ENCODE measurements around the gene EBPL. TPM values are rescaled to one million over a fixed set of nuclear protein-coding genes. Genes with fewer than 3 reads are reported as not detected.

Gene EBPL
- total RNA-seq, 1 donor from 2014 or later, result 31.3 TPM

- H3K27me3 ChIP-seq (ENCODE audit: control insufficient read depth in 3 of 3, insufficient read depth in 3 of 3, low read length in 3 of 3), result no peaks in the 10 kb centered on the region
- no peaks in the 10 kb centered on the region for H3K9me3 ChIP-seq (ENCODE audit: control insufficient read depth in 3 of 3, low read length in 3 of 3)
- peaks cover 0 to 1% (median 0%) of the 10 kb centered on the region in 3 donors for H3K36me3 ChIP-seq (ENCODE audit: control insufficient read depth in 3 of 3, insufficient read depth in 3 of 3, low read length in 3 of 3)
- peak overlapping the region in 1 of 3 donors; percentile 34 for H3K9ac ChIP-seq (ENCODE audit: low read depth in 1 of 3, low read length in 3 of 3)
- peaks cover 57 to 59% (median 58%) of the 10 kb centered on the region in 3 donors for H3K4me1 ChIP-seq (ENCODE audit: control insufficient read depth in 3 of 3, insufficient read depth in 3 of 3, low read length in 3 of 3)
- no peak overlapping the region for H3K4me3 ChIP-seq (ENCODE audit: low read length in 3 of 3)
- peak overlapping the region; percentile 87 for H3K27ac ChIP-seq (ENCODE audit: low read depth, low read length)
These were observed 37.8 kb downstream of the EBPL start for GRCh38 chr13:49653478-49653877.

GRCh38 chr13:49652355-49653305, 38.7 kb downstream of the EBPL start:
- H3K9me3 ChIP-seq (ENCODE audit: control insufficient read depth in 3 of 3, low read length in 3 of 3), result no peaks in the 10 kb centered on the region
- H3K27me3 ChIP-seq (ENCODE audit: control insufficient read depth in 3 of 3, insufficient read depth in 3 of 3, low read length in 3 of 3), result no peaks in the 10 kb centered on the region
- peak overlapping the region; percentile 79 to 85 (median 81) for H3K9ac ChIP-seq (ENCODE audit: low read depth in 1 of 3, low read length in 3 of 3)
- H3K36me3 ChIP-seq (ENCODE audit: control insufficient read depth in 3 of 3, insufficient read depth in 3 of 3, low read length in 3 of 3), result no peaks in the 10 kb centered on the region
- H3K4me1 ChIP-seq (ENCODE audit: control insufficient read depth in 3 of 3, insufficient read depth in 3 of 3, low read length in 3 of 3), result peaks cover 53 to 59% (median 58%) of the 10 kb centered on the region in 3 donors
- peak overlapping the region; percentile 99 for H3K27ac ChIP-seq (ENCODE audit: low read depth, low read length)
- H3K4me3 ChIP-seq (ENCODE audit: low read length in 3 of 3), result peak overlapping the region; percentile 50 to 63 (median 60)

- Histone ChIP-seq H3K9me3 (ENCODE audit: control insufficient read depth in 3 of 3, low read length in 3 of 3) (no peaks in the 10 kb centered on the region), H3K9ac (ENCODE audit: low read depth in 1 of 3, low read length in 3 of 3) (peak overlapping the region; percentile 79 to 85 (median 81)), H3K27me3 (ENCODE audit: control insufficient read depth in 3 of 3, insufficient read depth in 3 of 3, low read length in 3 of 3) (no peaks in the 10 kb centered on the region), H3K27ac (ENCODE audit: low read depth, low read length) (peak overlapping the region; percentile 99), H3K4me3 (ENCODE audit: low read length in 3 of 3) (peak overlapping the region; percentile 50 to 63 (median 60)), H3K36me3 (ENCODE audit: control insufficient read depth in 3 of 3, insufficient read depth in 3 of 3, low read length in 3 of 3) (no peaks in the 10 kb centered on the region), H3K4me1 (ENCODE audit: control insufficient read depth in 3 of 3, insufficient read depth in 3 of 3, low read length in 3 of 3) (peaks cover 49 to 51% (median 50%) of the 10 kb centered on the region in 3 donors)
These were observed 39.5 kb downstream of the EBPL start for GRCh38 chr13:49651570-49652354.

GRCh38 chr13:49649963-49650312, 41.3 kb downstream of the EBPL start:
- Histone ChIP-seq H3K36me3 (ENCODE audit: control insufficient read depth in 3 of 3, insufficient read depth in 3 of 3, low read length in 3 of 3) (no peaks in the 10 kb centered on the region), H3K4me3 (ENCODE audit: low read length in 3 of 3) (no peak overlapping the region), H3K9me3 (ENCODE audit: control insufficient read depth in 3 of 3, low read length in 3 of 3) (no peaks in the 10 kb centered on the region), H3K9ac (ENCODE audit: low read depth in 1 of 3, low read length in 3 of 3) (peak overlapping the region; percentile 4 to 85 (median 63)), H3K4me1 (ENCODE audit: control insufficient read depth in 3 of 3, insufficient read depth in 3 of 3, low read length in 3 of 3) (peaks cover 40 to 48% (median 43%) of the 10 kb centered on the region in 3 donors), H3K27me3 (ENCODE audit: control insufficient read depth in 3 of 3, insufficient read depth in 3 of 3, low read length in 3 of 3) (no peaks in the 10 kb centered on the region), H3K27ac (ENCODE audit: low read depth, low read length) (peak overlapping the region; percentile 99)

GRCh38 chr13:49649244-49649962, 41.9 kb downstream of the EBPL start:
- Histone ChIP-seq H3K27ac (ENCODE audit: low read depth, low read length) (peak overlapping the region; percentile 99), H3K4me3 (ENCODE audit: low read length in 3 of 3) (no peak overlapping the region)

GRCh38 chr13:49646688-49647087, 44.6 kb downstream of the EBPL start:
- no peak overlapping the region for H3K9ac ChIP-seq (ENCODE audit: low read depth in 1 of 3, low read length in 3 of 3)
- H3K9me3 ChIP-seq (ENCODE audit: control insufficient read depth in 3 of 3, low read length in 3 of 3), result no peaks in the 10 kb centered on the region
- no peak overlapping the region for H3K4me3 ChIP-seq (ENCODE audit: low read length in 3 of 3)
- H3K4me1 ChIP-seq (ENCODE audit: control insufficient read depth in 3 of 3, insufficient read depth in 3 of 3, low read length in 3 of 3), result peaks cover 20 to 25% (median 22%) of the 10 kb centered on the region in 3 donors
- H3K36me3 ChIP-seq (ENCODE audit: control insufficient read depth in 3 of 3, insufficient read depth in 3 of 3, low read length in 3 of 3), result no peaks in the 10 kb centered on the region
- no peaks in the 10 kb centered on the region for H3K27me3 ChIP-seq (ENCODE audit: control insufficient read depth in 3 of 3, insufficient read depth in 3 of 3, low read length in 3 of 3)
- no peak overlapping the region for H3K27ac ChIP-seq (ENCODE audit: low read depth, low read length)

More at GRCh38 chr13:49649244-49649962, 41.9 kb downstream of the EBPL start:
- H3K36me3 ChIP-seq (ENCODE audit: control insufficient read depth in 3 of 3, insufficient read depth in 3 of 3, low read length in 3 of 3), result no peaks in the 10 kb centered on the region
- no peaks in the 10 kb centered on the region for H3K9me3 ChIP-seq (ENCODE audit: control insufficient read depth in 3 of 3, low read length in 3 of 3)
- H3K4me1 ChIP-seq (ENCODE audit: control insufficient read depth in 3 of 3, insufficient read depth in 3 of 3, low read length in 3 of 3), result peaks cover 36 to 46% (median 42%) of the 10 kb centered on the region in 3 donors
- no peaks in the 10 kb centered on the region for H3K27me3 ChIP-seq (ENCODE audit: control insufficient read depth in 3 of 3, insufficient read depth in 3 of 3, low read length in 3 of 3)
- H3K9ac ChIP-seq (ENCODE audit: low read depth in 1 of 3, low read length in 3 of 3), result peak overlapping the region in 2 of 3 donors; percentile 4 to 58

- Histone ChIP-seq H3K27me3 (ENCODE audit: control insufficient read depth in 3 of 3, insufficient read depth in 3 of 3, low read length in 3 of 3) (no peaks in the 10 kb centered on the region), H3K9ac (ENCODE audit: low read depth in 1 of 3, low read length in 3 of 3) (no peak overlapping the region), H3K4me3 (ENCODE audit: low read length in 3 of 3) (no peak overlapping the region), H3K36me3 (ENCODE audit: control insufficient read depth in 3 of 3, insufficient read depth in 3 of 3, low read length in 3 of 3) (no peaks in the 10 kb centered on the region), H3K9me3 (ENCODE audit: control insufficient read depth in 3 of 3, low read length in 3 of 3) (no peaks in the 10 kb centered on the region), H3K27ac (ENCODE audit: low read depth, low read length) (no peak overlapping the region), H3K4me1 (ENCODE audit: control insufficient read depth in 3 of 3, insufficient read depth in 3 of 3, low read length in 3 of 3) (peaks cover 9 to 13% (median 9%) of the 10 kb centered on the region in 3 donors)
These were observed 45.8 kb downstream of the EBPL start for GRCh38 chr13:49645451-49645850.

- Histone ChIP-seq H3K27me3 (ENCODE audit: control insufficient read depth in 3 of 3, insufficient read depth in 3 of 3, low read length in 3 of 3) (no peaks in the 10 kb centered on the region), H3K9ac (ENCODE audit: low read depth in 1 of 3, low read length in 3 of 3) (no peak overlapping the region), H3K27ac (ENCODE audit: low read depth, low read length) (no peak overlapping the region), H3K4me3 (ENCODE audit: low read length in 3 of 3) (no peak overlapping the region), H3K9me3 (ENCODE audit: control insufficient read depth in 3 of 3, low read length in 3 of 3) (no peaks in the 10 kb centered on the region), H3K4me1 (ENCODE audit: control insufficient read depth in 3 of 3, insufficient read depth in 3 of 3, low read length in 3 of 3) (no peaks in the 10 kb centered on the region), H3K36me3 (ENCODE audit: control insufficient read depth in 3 of 3, insufficient read depth in 3 of 3, low read length in 3 of 3) (no peaks in the 10 kb centered on the region)
These were observed 48.1 kb downstream of the EBPL start for GRCh38 chr13:49643035-49643646.

- Histone ChIP-seq H3K4me3 (ENCODE audit: low read length in 3 of 3) (no peak overlapping the region), H3K9ac (ENCODE audit: low read depth in 1 of 3, low read length in 3 of 3) (no peak overlapping the region), H3K27me3 (ENCODE audit: control insufficient read depth in 3 of 3, insufficient read depth in 3 of 3, low read length in 3 of 3) (no peaks in the 10 kb centered on the region), H3K27ac (ENCODE audit: low read depth, low read length) (peak overlapping the region; percentile 4), H3K36me3 (ENCODE audit: control insufficient read depth in 3 of 3, insufficient read depth in 3 of 3, low read length in 3 of 3) (no peaks in the 10 kb centered on the region), H3K9me3 (ENCODE audit: control insufficient read depth in 3 of 3, low read length in 3 of 3) (no peaks in the 10 kb centered on the region), H3K4me1 (ENCODE audit: control insufficient read depth in 3 of 3, insufficient read depth in 3 of 3, low read length in 3 of 3) (no peaks in the 10 kb centered on the region)
These were observed 49.4 kb downstream of the EBPL start for GRCh38 chr13:49641801-49642291.

Data from skeletal muscle tissue (tissue), 4 donors.